GM19397 (cell line): ENCODE data around the gene RBMX.
A peak's percentile ranks its signal among the peaks of the same experiment; 100 is the strongest.
"Not testable (repeated sequence)": the region's sequence is repeated elsewhere in the genome, so short reads cannot be mapped to it uniquely, and the experiment has no call there.

Source experiments
- ATAC-seq: cut with Tn5 transposase; IDR thresholded peaks from one replicate; pipeline ENCODE4 v1.9.1; 2021; ENCODE audit warnings: mild to moderate bottlenecking, moderate library complexity; ENCODE audit not compliant: unreplicated experiment

Gene RBMX

GRCh38 chrX:136879001-136879687 lies 1.4 kb downstream of the RBMX start:
- ATAC-seq = no peak

- ATAC-seq = no peak
Measured at GRCh38 chrX:136878423-136878822, 2.1 kb downstream of the RBMX start.

- ATAC-seq = not testable (repeated sequence)
Measured at GRCh38 chrX:136874114-136874513, 6.4 kb downstream of the RBMX start.

GRCh38 chrX:136873210-136873609 lies 7.3 kb downstream of the RBMX start:
- ATAC-seq = not testable (repeated sequence)

GRCh38 chrX:136872091-136872700 lies 8.3 kb downstream of the RBMX start:
- ATAC-seq = no peak

- no peak for ATAC-seq
Measured at GRCh38 chrX:136870064-136870463, 10.5 kb downstream of the RBMX start.

- ATAC-seq = no peak
Measured at GRCh38 chrX:136868283-136869055, 12.1 kb downstream of the RBMX start.

- no peak for ATAC-seq
Measured at GRCh38 chrX:136867518-136867917, 13.0 kb downstream of the RBMX start.

GRCh38 chrX:136867096-136867491 lies 13.4 kb downstream of the RBMX start:
- ATAC-seq = no peak

- no peak for ATAC-seq
Measured at GRCh38 chrX:136866337-136867095, 14.0 kb downstream of the RBMX start.

GRCh38 chrX:136865270-136866158 lies 15.0 kb downstream of the RBMX start:
- no peak for ATAC-seq

GRCh38 chrX:136863826-136864225 lies 16.7 kb downstream of the RBMX start:
- ATAC-seq = no peak

- no peak for ATAC-seq
Measured at GRCh38 chrX:136862546-136862945, 18.0 kb downstream of the RBMX start.

- ATAC-seq = no peak
Measured at GRCh38 chrX:136861877-136862276, 18.6 kb downstream of the RBMX start.

GRCh38 chrX:136858007-136858756 lies 22.3 kb downstream of the RBMX start:
- no peak for ATAC-seq

- ATAC-seq = peak; percentile 68
Measured at GRCh38 chrX:136856551-136856950, 24.0 kb downstream of the RBMX start.

GRCh38 chrX:136856050-136856449 lies 24.5 kb downstream of the RBMX start:
- ATAC-seq = no peak

- no peak for ATAC-seq
Measured at GRCh38 chrX:136851526-136851925, 29.0 kb downstream of the RBMX start.

GRCh38 chrX:136850441-136851175 lies 29.9 kb downstream of the RBMX start:
- ATAC-seq = no peak
